ENCODE results near the gene BBS9.

BBS9 gene

GRCh38 chr7:33420311-33420940 is 291.1 kb downstream of the BBS9 start:
- H3K4me3 ChIP-seq (ENCODE audit: low read depth, low read length), result no peak overlapping the region
- DNase-seq (ENCODE audit: low read depth), result no peak
- TF ChIP-seq CTCF (IDR thresholded peaks at IDR 0.05; ENCODE audit: low read depth, low read length, missing control alignments), result no peak

- H3K4me3 ChIP-seq (ENCODE audit: low read depth, low read length), result no peak overlapping the region
- TF ChIP-seq CTCF (IDR thresholded peaks at IDR 0.05; ENCODE audit: low read depth, low read length, missing control alignments), result no peak
- DNase-seq (ENCODE audit: low read depth), result no peak
These were observed 292.1 kb downstream of the BBS9 start for GRCh38 chr7:33421429-33421828.

- DNase-seq (ENCODE audit: low read depth), result no peak
- TF ChIP-seq CTCF (IDR thresholded peaks at IDR 0.05; ENCODE audit: low read depth, low read length, missing control alignments), result no peak
- H3K4me3 ChIP-seq (ENCODE audit: low read depth, low read length), result no peak overlapping the region
These were observed 292.8 kb downstream of the BBS9 start for GRCh38 chr7:33422141-33422540.

GRCh38 chr7:33422825-33423645 is 293.7 kb downstream of the BBS9 start:
- TF ChIP-seq CTCF (IDR thresholded peaks at IDR 0.05; ENCODE audit: low read depth, low read length, missing control alignments), result no peak
- H3K4me3 ChIP-seq (ENCODE audit: low read depth, low read length), result no peak overlapping the region
- DNase-seq (ENCODE audit: low read depth), result no peak

GRCh38 chr7:33423646-33424020 is 294.3 kb downstream of the BBS9 start:
- DNase-seq (ENCODE audit: low read depth), result peak; percentile 33
- peak; percentile 52 for TF ChIP-seq CTCF (IDR thresholded peaks at IDR 0.05; ENCODE audit: low read depth, low read length, missing control alignments)
- no peak overlapping the region for H3K4me3 ChIP-seq (ENCODE audit: low read depth, low read length)

- H3K4me3 ChIP-seq (ENCODE audit: low read depth, low read length), result no peak overlapping the region
- TF ChIP-seq CTCF (IDR thresholded peaks at IDR 0.05; ENCODE audit: low read depth, low read length, missing control alignments), result no peak
- no peak for DNase-seq (ENCODE audit: low read depth)
These were observed 296.0 kb downstream of the BBS9 start for GRCh38 chr7:33425395-33425794.

All from GM12864 (cell line).